ENCODE measurements around the gene THUMPD1.

THUMPD1 gene

GRCh38 chr16:20774703-20775362, 33.2 kb upstream of the THUMPD1 start:
- DNase-seq (ENCODE audit: extremely low read depth, insufficient read length) = peak; percentile 36
- TF ChIP-seq CTCF (IDR thresholded peaks at IDR 0.05; ENCODE audit: insufficient read depth, low read length, poor library complexity, severe bottlenecking) = peak; percentile 95
- Histone ChIP-seq H3K27me3 (replicated peaks; ENCODE audit: control insufficient read depth, insufficient read depth, low read length) (no peaks in the 10 kb centered on the region), H3K4me3 (replicated peaks; ENCODE audit: low read depth, low read length) (no peak overlapping the region), H3K36me3 (ENCODE audit: control insufficient read depth, insufficient read depth, low read length) (no peaks in the 10 kb centered on the region)

GRCh38 chr16:20773679-20774078, 32.1 kb upstream of the THUMPD1 start:
- Histone ChIP-seq H3K27me3 (replicated peaks; ENCODE audit: control insufficient read depth, insufficient read depth, low read length) (no peaks in the 10 kb centered on the region), H3K4me3 (replicated peaks; ENCODE audit: low read depth, low read length) (no peak overlapping the region), H3K36me3 (ENCODE audit: control insufficient read depth, insufficient read depth, low read length) (no peaks in the 10 kb centered on the region)
- no peak for TF ChIP-seq CTCF (IDR thresholded peaks at IDR 0.05; ENCODE audit: insufficient read depth, low read length, poor library complexity, severe bottlenecking)
- no peak for DNase-seq (ENCODE audit: extremely low read depth, insufficient read length)

- Histone ChIP-seq H3K4me3 (replicated peaks; ENCODE audit: low read depth, low read length) (no peak overlapping the region), H3K27me3 (replicated peaks; ENCODE audit: control insufficient read depth, insufficient read depth, low read length) (no peaks in the 10 kb centered on the region), H3K36me3 (ENCODE audit: control insufficient read depth, insufficient read depth, low read length) (no peaks in the 10 kb centered on the region)
- TF ChIP-seq CTCF (IDR thresholded peaks at IDR 0.05; ENCODE audit: insufficient read depth, low read length, poor library complexity, severe bottlenecking) = no peak
- DNase-seq (ENCODE audit: extremely low read depth, insufficient read length) = no peak
These were observed 27.2 kb upstream of the THUMPD1 start for GRCh38 chr16:20768818-20769217.

GRCh38 chr16:20768121-20768520, 26.5 kb upstream of the THUMPD1 start:
- Histone ChIP-seq H3K27me3 (replicated peaks; ENCODE audit: control insufficient read depth, insufficient read depth, low read length) (no peaks in the 10 kb centered on the region), H3K4me3 (replicated peaks; ENCODE audit: low read depth, low read length) (no peak overlapping the region), H3K36me3 (ENCODE audit: control insufficient read depth, insufficient read depth, low read length) (no peaks in the 10 kb centered on the region)
- no peak for DNase-seq (ENCODE audit: extremely low read depth, insufficient read length)
- no peak for TF ChIP-seq CTCF (IDR thresholded peaks at IDR 0.05; ENCODE audit: insufficient read depth, low read length, poor library complexity, severe bottlenecking)

- no peak overlapping the region for H3K4me3 ChIP-seq (replicated peaks; ENCODE audit: low read depth, low read length)
- no peak for DNase-seq (ENCODE audit: extremely low read depth, insufficient read length)
These were observed 26.0 kb upstream of the THUMPD1 start for GRCh38 chr16:20767577-20767976.

More at GRCh38 chr16:20767577-20767976, 26.0 kb upstream of the THUMPD1 start:
- H3K27me3 ChIP-seq (replicated peaks; ENCODE audit: control insufficient read depth, insufficient read depth, low read length) = no peaks in the 10 kb centered on the region
- H3K36me3 ChIP-seq (ENCODE audit: control insufficient read depth, insufficient read depth, low read length) = no peaks in the 10 kb centered on the region
- no peak for TF ChIP-seq CTCF (IDR thresholded peaks at IDR 0.05; ENCODE audit: insufficient read depth, low read length, poor library complexity, severe bottlenecking)
